ENCODE measurements around the gene CNOT4. TPM values are rescaled to one million over a fixed set of nuclear protein-coding genes. Genes with fewer than 3 reads are reported as not detected.

The CNOT4 gene
- total and polyA plus RNA-seq, 2 of the 13 experiments (the other 11 are each of a cell fraction or from before 2014, with no cell fraction given), result 7.4 to 8.4 TPM

GRCh38 chr7:135414208-135414607 lies 95.7 kb downstream of the CNOT4 start (continued):
- TF ChIP-seq BATF2 (CRISPR knock-in tag; IDR thresholded peaks at IDR 0.05) (no peak), PHF8 (CRISPR knock-in tag; IDR thresholded peaks at IDR 0.05) (no peak), STAT5B (CRISPR knock-in tag; IDR thresholded peaks at IDR 0.05) (no peak), ZNF724P (CRISPR knock-in tag; IDR thresholded peaks at IDR 0.05; ENCODE audit: borderline replicate concordance) (no peak), MED1 (CRISPR knock-in tag; IDR thresholded peaks at IDR 0.05) (0 out of 2 replicates have a peak, but pooled peaks have one; percentile 34), ZNF672 (CRISPR knock-in tag; IDR thresholded peaks at IDR 0.05) (no peak), BRCA1 (CRISPR knock-in tag; IDR thresholded peaks at IDR 0.05) (no peak), TSC22D2 (CRISPR knock-in tag; IDR thresholded peaks at IDR 0.05; ENCODE audit: borderline replicate concordance) (no peak), DMAP1 (CRISPR knock-in tag; IDR thresholded peaks at IDR 0.05) (no peak), FUBP1 (CRISPR knock-in tag; IDR thresholded peaks at IDR 0.05; ENCODE audit: borderline replicate concordance) (no peak), ZNF432 (CRISPR knock-in tag; IDR thresholded peaks at IDR 0.05; ENCODE audit: borderline replicate concordance) (no peak), ATM (IDR thresholded peaks at IDR 0.05; ENCODE audit: borderline replicate concordance) (no peak), HOMEZ (CRISPR knock-in tag; IDR thresholded peaks at IDR 0.05; ENCODE audit: low read depth) (peak; percentile 70; the same call in 1 of the 2 replicates), SP140L (CRISPR knock-in tag; IDR thresholded peaks at IDR 0.05; ENCODE audit: borderline replicate concordance) (no peak), HNF4A (CRISPR knock-in tag; IDR thresholded peaks at IDR 0.05) (peak; percentile 50; the same call in 1 of the 2 replicates), HMG20B (CRISPR knock-in tag; conservative IDR thresholded peaks at IDR 0.05) (no peak), ZNF646 (CRISPR knock-in tag; IDR thresholded peaks at IDR 0.05) (no peak), BCLAF1 (IDR thresholded peaks at IDR 0.05) (no peak)

Measured in HepG2 (cell line).